SK-N-MC (cell line): ENCODE measurements around the gene PTPRN.
"Not testable (repeated sequence)": the region's sequence is repeated elsewhere in the genome, so short reads cannot be mapped to it uniquely, and the experiment has no call there.

Experiments used
- DNase-seq: peaks from one replicate; pipeline ENCODE4 v3.0.0-alpha.2; 2011; ENCODE audit warnings: low read depth, low spot score
- H3K27ac ChIP-seq: fragments of 200-600 bp; sonication (generic); 2 replicates; pipeline ENCODE4 v1.5.1; 2016; ENCODE audit warnings: mixed run types
- H3K36me3 ChIP-seq: fragments of 200-600 bp; sonication (generic); 2 replicates; pipeline ENCODE4 v1.6.1; 2017; ENCODE audit warnings: antibody characterized with exemption, low read length, mixed read lengths; ENCODE audit not compliant: insufficient read depth
- H3K4me3 ChIP-seq: fragments of 200-600 bp; sonication (generic); 2 replicates; pipeline ENCODE4 v1.5.1; 2016
- H3K9ac ChIP-seq: fragments of 200-600 bp; sonication (generic); 2 replicates; pipeline ENCODE4 v1.8.0; 2017; ENCODE audit warnings: mixed run types, mixed read lengths; ENCODE audit not compliant: insufficient read length
- H3K9me3 ChIP-seq: fragments of 200-600 bp; sonication (generic); 2 replicates; pipeline ENCODE4 v1.6.1; 2017; ENCODE audit warnings: low read depth, mild to moderate bottlenecking, antibody characterized with exemption, low read length, moderate library complexity, mixed read lengths
- EZH2 ChIP-seq: fragments of 200-600 bp; sonication (generic); IDR thresholded peaks from one replicate; pipeline ENCODE4 v1.6.1; 2017; ENCODE audit warnings: antibody characterized with exemption
- FOXP2 ChIP-seq: optimal IDR thresholded peaks from 2 replicates; pipeline ENCODE3; 2011; ENCODE audit warnings: mild to moderate bottlenecking, moderate library complexity; ENCODE audit not compliant: insufficient read depth; ENCODE audit errors: extremely low read length, control extremely low read depth
- POLR2AphosphoS5 ChIP-seq: IDR thresholded peaks from 2 replicates; pipeline ENCODE4 v1.6.1; 2012; ENCODE audit warnings: mild to moderate bottlenecking, low read depth, low read length, borderline replicate concordance

Gene PTPRN

GRCh38 chr2:219291910-219292490, 17.2 kb downstream of the PTPRN start:
- TF ChIP-seq POLR2AphosphoS5, result no peak
- no peak overlapping the region for H3K27ac ChIP-seq

GRCh38 chr2:219291394-219291793, 17.8 kb downstream of the PTPRN start:
- TF ChIP-seq POLR2AphosphoS5 (no peak), FOXP2 (no peak), EZH2 (no peak)
- H3K9ac ChIP-seq, result no peak overlapping the region
- no peak overlapping the region for H3K4me3 ChIP-seq
- no peak overlapping the region for H3K27ac ChIP-seq
- no peak for DNase-seq
- no peaks in the 10 kb centered on the region for H3K36me3 ChIP-seq
- H3K9me3 ChIP-seq, result no peaks in the 10 kb centered on the region

More at GRCh38 chr2:219291910-219292490, 17.2 kb downstream of the PTPRN start:
- Histone ChIP-seq H3K36me3 (no peaks in the 10 kb centered on the region), H3K9ac (no peak overlapping the region), H3K4me3 (no peak overlapping the region), H3K9me3 (no peaks in the 10 kb centered on the region)
- no peak for DNase-seq

DNA sequence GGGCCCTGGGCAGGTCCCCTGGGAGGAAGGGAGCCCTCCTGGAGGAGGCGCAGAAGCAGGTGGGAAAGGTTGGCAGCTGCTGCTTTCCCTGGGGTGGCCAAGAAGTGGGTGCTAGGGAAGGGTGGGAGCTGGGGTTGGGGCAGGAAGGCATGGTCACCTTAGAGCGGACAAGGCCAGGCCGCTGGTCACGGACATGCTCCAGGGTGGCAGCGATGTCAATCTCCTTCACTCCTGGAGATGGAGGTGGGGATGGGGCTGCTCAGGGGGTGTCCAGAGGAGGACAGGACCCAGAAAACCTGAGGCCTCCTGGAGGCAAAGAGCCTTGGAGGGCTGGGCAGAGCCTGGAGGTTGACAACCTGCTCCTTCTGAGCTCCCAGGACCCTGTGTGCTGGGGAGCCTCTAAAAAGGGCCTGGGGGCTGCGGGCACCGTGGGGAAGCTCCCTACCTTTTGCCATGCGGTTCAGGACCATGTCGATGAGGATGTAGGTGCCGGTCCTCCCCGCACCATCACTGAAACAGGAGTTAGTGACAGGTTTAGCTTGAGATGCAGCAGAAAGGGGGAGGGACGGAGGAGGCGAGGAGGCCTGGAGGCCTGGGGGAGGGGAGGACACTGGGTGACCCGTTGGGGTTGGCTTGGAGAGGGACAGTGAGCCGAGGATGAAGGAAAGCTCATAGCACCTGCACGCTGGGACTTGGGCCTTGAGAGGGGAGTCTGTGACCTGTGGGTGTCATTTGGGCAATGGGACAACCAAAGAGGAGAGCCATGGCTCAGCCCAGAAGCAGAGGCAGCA, 18.6 kb downstream of the PTPRN start:
- Histone ChIP-seq H3K36me3 (no peaks in the 10 kb centered on the region), H3K4me3 (no peak overlapping the region), H3K9ac (no peak overlapping the region), H3K9me3 (no peaks in the 10 kb centered on the region), H3K27ac (no peak overlapping the region)
- DNase-seq, result no peak
- TF ChIP-seq EZH2 (no peak), POLR2AphosphoS5 (no peak), FOXP2 (no peak)

DNA sequence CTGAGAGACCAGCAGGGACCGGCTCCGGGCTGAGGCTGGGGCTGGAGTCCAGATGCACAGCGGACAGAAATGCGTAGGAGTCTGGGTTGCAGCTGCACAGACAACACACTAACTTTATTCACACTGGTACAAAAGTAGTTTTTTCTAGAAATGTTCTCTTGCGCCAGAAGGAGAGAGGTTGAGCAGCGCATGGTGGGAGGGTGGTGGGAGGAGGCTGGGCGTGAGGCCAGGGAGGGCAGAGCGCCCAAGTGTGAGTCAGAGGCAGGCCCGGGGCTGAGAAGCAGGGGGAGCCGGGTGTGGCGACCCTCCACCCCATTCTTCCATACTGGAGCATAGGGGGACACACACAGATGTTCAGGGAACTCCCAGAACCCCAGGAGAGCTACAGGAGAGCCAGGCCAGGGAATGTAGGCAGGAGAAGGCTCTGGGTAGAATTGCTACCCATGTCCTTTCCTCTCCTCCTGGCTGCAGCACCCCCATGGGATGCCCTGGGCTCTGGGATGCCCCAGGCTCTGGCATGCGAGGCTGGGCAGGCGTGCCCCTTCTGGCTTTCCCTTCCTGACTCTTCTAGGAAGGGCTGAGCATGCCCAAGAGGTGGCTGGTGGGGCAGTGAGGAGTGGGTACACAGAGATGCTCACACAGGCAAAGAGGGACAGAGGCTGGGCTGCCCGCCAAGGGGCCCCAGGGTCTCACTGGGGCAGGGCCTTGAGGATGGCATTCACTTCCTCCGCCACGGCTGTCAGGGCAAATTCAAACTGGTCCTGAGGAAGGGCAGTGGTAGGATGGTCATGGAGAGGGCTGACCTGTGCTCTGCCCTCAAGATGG, 19.5 kb downstream of the PTPRN start:
- no peaks in the 10 kb centered on the region; the same call in 1 of the 2 replicates for H3K36me3 ChIP-seq
- no peak for DNase-seq
- TF ChIP-seq EZH2 (no peak), POLR2AphosphoS5 (no peak), FOXP2 (no peak)
- H3K4me3 ChIP-seq, result no peak overlapping the region
- no peaks in the 10 kb centered on the region for H3K9me3 ChIP-seq
- no peak overlapping the region for H3K9ac ChIP-seq
- no peak overlapping the region for H3K27ac ChIP-seq

DNA sequence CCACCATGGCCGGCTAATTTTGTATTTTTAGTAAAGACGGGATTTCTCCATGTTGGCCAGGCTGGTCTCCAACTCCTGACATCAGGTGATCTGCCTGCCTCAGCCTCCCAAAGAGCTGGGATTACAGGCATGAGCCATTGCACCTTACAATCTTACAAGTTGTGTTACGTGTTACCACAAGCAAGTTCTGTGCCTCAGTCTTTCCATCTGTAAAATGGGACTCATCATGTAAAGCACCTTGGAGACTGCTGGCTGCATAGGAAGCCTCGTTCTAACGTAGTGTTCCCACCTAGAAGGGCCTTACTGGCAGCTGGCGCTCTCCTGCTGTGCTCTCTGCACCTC, 20.0 kb downstream of the PTPRN start:
- Histone ChIP-seq H3K9ac (no peak overlapping the region), H3K27ac (no peak overlapping the region), H3K9me3 (no peaks in the 10 kb centered on the region), H3K4me3 (no peak overlapping the region), H3K36me3 (no peaks in the 10 kb centered on the region; the same call in 1 of the 2 replicates)
- no peak for TF ChIP-seq EZH2
- TF ChIP-seq FOXP2, result no peak
- TF ChIP-seq POLR2AphosphoS5, result no peak
- no peak for DNase-seq

DNA sequence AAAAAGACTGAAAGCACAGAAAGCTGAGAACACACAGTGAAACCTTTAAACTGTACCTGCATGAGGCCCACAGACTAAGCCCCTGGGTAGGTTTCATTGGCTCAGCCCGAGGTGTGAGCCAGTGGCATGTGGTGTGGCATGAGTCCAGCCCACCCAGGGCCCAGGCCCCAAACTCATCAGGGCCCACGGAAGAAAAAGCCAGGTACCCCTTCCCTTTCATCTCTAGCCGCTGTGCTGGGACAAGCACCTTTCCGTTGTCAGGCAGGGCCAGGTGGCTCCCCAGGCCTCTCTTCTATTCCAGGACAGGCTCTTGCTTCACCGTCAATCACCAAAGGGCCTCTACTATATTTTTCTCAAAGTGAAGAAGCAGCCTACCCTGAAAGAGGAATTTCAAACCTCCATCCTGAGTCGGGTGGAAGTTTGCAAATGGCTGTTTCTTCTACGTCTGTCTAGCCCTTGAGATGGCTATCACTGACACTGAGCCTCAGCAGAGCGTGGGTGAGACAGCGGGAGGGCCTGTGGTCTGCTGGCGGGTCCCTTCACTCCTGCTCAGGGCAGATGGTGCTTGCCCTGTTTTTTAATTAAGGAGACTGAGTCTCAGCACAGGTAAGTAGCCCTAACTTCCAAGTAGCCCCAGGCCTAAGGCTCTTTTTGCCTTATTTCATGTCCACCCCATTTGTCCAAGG, 21.5 kb downstream of the PTPRN start:
- Histone ChIP-seq H3K4me3 (no peak overlapping the region), H3K36me3 (no peaks in the 10 kb centered on the region; the same call in 1 of the 2 replicates), H3K27ac (no peak overlapping the region), H3K9ac (no peak overlapping the region), H3K9me3 (no peaks in the 10 kb centered on the region)
- no peak for TF ChIP-seq FOXP2
- no peak for TF ChIP-seq EZH2
- TF ChIP-seq POLR2AphosphoS5, result no peak
- DNase-seq, result no peak

GRCh38 chr2:219287116-219287440, 22.1 kb downstream of the PTPRN start:
- not testable (repeated sequence) for H3K4me3 ChIP-seq, H3K36me3 ChIP-seq, H3K9ac ChIP-seq, DNase-seq, H3K9me3 ChIP-seq, H3K27ac ChIP-seq

DNA sequence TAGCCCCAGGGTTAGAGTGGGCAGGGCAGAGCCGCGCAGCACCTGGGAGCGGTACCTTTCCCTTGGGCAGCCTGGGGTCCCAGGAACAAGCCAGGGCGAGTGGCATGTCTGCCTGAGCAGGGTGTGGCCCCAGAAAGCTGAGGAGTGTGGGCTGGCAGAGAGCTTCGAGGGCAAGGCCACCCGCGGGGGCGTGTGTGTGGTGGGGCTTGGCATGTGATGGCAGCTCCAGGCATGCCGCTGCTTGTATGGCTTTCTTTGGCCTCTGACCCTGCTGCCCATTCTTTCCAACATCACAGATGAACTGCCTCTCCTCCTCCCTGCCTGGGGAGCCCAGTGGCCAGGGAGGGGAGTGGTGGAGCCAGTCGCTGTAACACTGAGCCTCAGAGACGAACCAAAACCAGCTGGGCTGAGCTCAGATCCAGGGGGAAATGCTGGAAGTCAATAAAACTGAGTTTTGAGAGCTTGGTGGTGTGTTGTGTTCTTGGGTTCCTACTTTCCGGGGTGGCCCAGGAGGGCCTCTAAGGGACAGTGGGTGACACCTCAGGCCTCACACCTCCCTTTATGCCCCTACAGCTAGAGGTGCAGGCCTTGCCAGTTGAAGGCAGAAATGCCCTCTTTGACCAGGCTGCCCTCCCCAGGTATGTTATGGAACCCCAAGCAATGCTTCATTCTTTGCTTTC, 22.6 kb downstream of the PTPRN start:
- TF ChIP-seq EZH2 (no peak), FOXP2 (no peak), POLR2AphosphoS5 (no peak)
- DNase-seq, result no peak
- Histone ChIP-seq H3K4me3 (no peak overlapping the region), H3K9me3 (no peaks in the 10 kb centered on the region), H3K36me3 (no peaks in the 10 kb centered on the region; the same call in 1 of the 2 replicates), H3K27ac (no peak overlapping the region), H3K9ac (no peak overlapping the region)
